DOHH2 (cell line): ENCODE data around the gene SLC6A2.

Source experiments
- H3F3A ChIP-seq: fragments of 200-600 bp; sonication (generic), shearing (Covaris generic); 2 replicates; pipeline ENCODE4 v1.6.0; 2016; ENCODE audit warnings: antibody characterized with exemption, mild to moderate bottlenecking; ENCODE audit not compliant: control insufficient read depth, insufficient read depth
- H3K27ac ChIP-seq: fragments of 200-600 bp; sonication (generic); 2 replicates; pipeline ENCODE4 v1.5.1; 2014; ENCODE audit warnings: low read depth, mild to moderate bottlenecking, low read length, moderate library complexity
- H3K27me3 ChIP-seq: fragments of 200-600 bp; sonication (generic); 2 replicates; pipeline ENCODE4 v1.6.1; 2014; ENCODE audit warnings: mild to moderate bottlenecking, low read length, mixed read lengths; ENCODE audit not compliant: control insufficient read depth
- H3K36me3 ChIP-seq: fragments of 200-600 bp; sonication (generic); 2 replicates; pipeline ENCODE4 v1.6.1; 2014; ENCODE audit warnings: mild to moderate bottlenecking, low read length, moderate library complexity, mixed read lengths; ENCODE audit not compliant: control insufficient read depth
- H3K4me1 ChIP-seq: fragments of 200-600 bp; sonication (generic); 2 replicates; pipeline ENCODE4 v1.6.1; 2014; ENCODE audit warnings: mild to moderate bottlenecking, low read length, mixed read lengths; ENCODE audit not compliant: control insufficient read depth
- H3K4me2 ChIP-seq: fragments of 200-600 bp; sonication (generic); 2 replicates; pipeline ENCODE4 v1.6.0; 2014; ENCODE audit warnings: mild to moderate bottlenecking, low read length, moderate library complexity
- H3K4me3 ChIP-seq: fragments of 200-600 bp; sonication (generic); 2 replicates; pipeline ENCODE4 v1.5.1; 2014; ENCODE audit warnings: mild to moderate bottlenecking, low read length, mixed read lengths
- H3K79me2 ChIP-seq: fragments of 200-600 bp; sonication (generic); 2 replicates; pipeline ENCODE4 v1.6.1; 2014; ENCODE audit warnings: mild to moderate bottlenecking, low read length, mixed read lengths; ENCODE audit not compliant: control insufficient read depth
- H3K9me2 ChIP-seq: fragments of 200-600 bp; sonication (generic); replicated peaks from 2 replicates; pipeline ENCODE4 v1.6.1; 2014; ENCODE audit warnings: mild to moderate bottlenecking, low read length, mixed read lengths; ENCODE audit not compliant: control insufficient read depth
- H3K9me3 ChIP-seq: fragments of 200-600 bp; sonication (generic); 2 replicates; pipeline ENCODE4 v1.6.1; 2014; ENCODE audit warnings: antibody characterized with exemption, low read length, mixed read lengths; ENCODE audit not compliant: control insufficient read depth, insufficient read depth
- H4K20me1 ChIP-seq: fragments of 200-600 bp; sonication (generic); 2 replicates; pipeline ENCODE4 v1.6.0; 2014; ENCODE audit warnings: low read depth, mild to moderate bottlenecking, antibody characterized with exemption, low read length, moderate library complexity; ENCODE audit not compliant: control insufficient read depth, insufficient read depth
- CTCF ChIP-seq: fragments of 200-600 bp; sonication (generic); IDR thresholded peaks from one replicate; pipeline ENCODE4 v1.5.1; 2014; ENCODE audit warnings: antibody characterized with exemption, mild to moderate bottlenecking, low read depth, low read length; ENCODE audit not compliant: poor library complexity, severe bottlenecking
- EZH2phosphoT487 ChIP-seq: fragments of 200-600 bp; sonication (generic); IDR thresholded peaks from 2 replicates; pipeline ENCODE4 v1.6.1; 2017; ENCODE audit warnings: borderline replicate concordance, mild to moderate bottlenecking, antibody characterized with exemption, low read length, moderate library complexity, mixed read lengths

SLC6A2 gene

GRCh38 chr16:55655381-55655896 is 349 bp upstream of the SLC6A2 start:
- Histone ChIP-seq H3K36me3 (no peaks in the 10 kb centered on the region), H3K9me3 (no peaks in the 10 kb centered on the region), H3K9me2 (no peaks in the 10 kb centered on the region), H3K79me2 (no peaks in the 10 kb centered on the region), H3F3A (no peaks in the 10 kb centered on the region), H4K20me1 (no peaks in the 10 kb centered on the region), H3K4me1 (no peaks in the 10 kb centered on the region), H3K4me2 (no peak overlapping the region), H3K27ac (no peak overlapping the region), H3K4me3 (no peak overlapping the region), H3K27me3 (no peaks in the 10 kb centered on the region)
- no peak for TF ChIP-seq EZH2phosphoT487
- no peak for TF ChIP-seq CTCF

DNA sequence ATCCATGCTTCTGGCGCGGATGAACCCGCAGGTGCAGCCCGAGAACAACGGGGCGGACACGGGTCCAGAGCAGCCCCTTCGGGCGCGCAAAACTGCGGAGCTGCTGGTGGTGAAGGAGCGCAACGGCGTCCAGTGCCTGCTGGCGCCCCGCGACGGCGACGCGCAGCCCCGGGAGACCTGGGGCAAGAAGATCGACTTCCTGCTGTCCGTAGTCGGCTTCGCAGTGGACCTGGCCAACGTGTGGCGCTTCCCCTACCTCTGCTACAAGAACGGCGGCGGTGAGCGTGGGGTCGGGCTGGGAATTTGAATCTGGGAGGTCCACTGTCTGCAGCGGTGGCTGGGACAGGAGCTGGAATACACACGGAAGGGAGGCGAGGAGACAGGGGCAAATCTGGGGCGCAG is 904 bp downstream of the SLC6A2 start:
- TF ChIP-seq CTCF = no peak
- no peak for TF ChIP-seq EZH2phosphoT487
- no peaks in the 10 kb centered on the region for H3F3A ChIP-seq
- no peak overlapping the region for H3K27ac ChIP-seq
- no peaks in the 10 kb centered on the region for H3K27me3 ChIP-seq
- no peaks in the 10 kb centered on the region for H3K9me3 ChIP-seq
- no peaks in the 10 kb centered on the region for H4K20me1 ChIP-seq
- no peaks in the 10 kb centered on the region for H3K36me3 ChIP-seq
- H3K4me3 ChIP-seq = no peak overlapping the region
- H3K79me2 ChIP-seq = no peaks in the 10 kb centered on the region
- H3K9me2 ChIP-seq = no peaks in the 10 kb centered on the region
- no peak overlapping the region for H3K4me2 ChIP-seq
- H3K4me1 ChIP-seq = no peaks in the 10 kb centered on the region

GRCh38 chr16:55657616-55658015 is 1.8 kb downstream of the SLC6A2 start:
- TF ChIP-seq CTCF (no peak), EZH2phosphoT487 (no peak)
- no peak overlapping the region for H3K4me2 ChIP-seq
- no peaks in the 10 kb centered on the region for H3K9me2 ChIP-seq
- H3F3A ChIP-seq = no peaks in the 10 kb centered on the region
- H3K9me3 ChIP-seq = no peaks in the 10 kb centered on the region
- H3K27me3 ChIP-seq = no peaks in the 10 kb centered on the region
- H3K36me3 ChIP-seq = no peaks in the 10 kb centered on the region
- H3K4me1 ChIP-seq = no peaks in the 10 kb centered on the region
- H3K4me3 ChIP-seq = no peak overlapping the region
- no peaks in the 10 kb centered on the region for H4K20me1 ChIP-seq
- H3K79me2 ChIP-seq = no peaks in the 10 kb centered on the region
- no peak overlapping the region for H3K27ac ChIP-seq
